Lung (tissue), 12 donors: ENCODE results near the gene CD8B. TPM values are rescaled to one million over a fixed set of nuclear protein-coding genes. Genes with fewer than 3 reads are reported as not detected.

Experiments
- ATAC-seq: fragments of 200-7000 bp; cut with Tn5 transposase; one replicate; pipeline ENCODE4 v1.9.1; 2020; ENCODE audit warnings: moderate number of reproducible peaks; ENCODE audit not compliant: insufficient read depth, low FRiP score
- DNase-seq, 3 donors: peaks; one replicate each; pipeline ENCODE4 v3.0.0-alpha.2; 2013 to 2017
- H3K27ac ChIP-seq, 2 donors: one replicate each; pipeline ENCODE4 v1.5.1; 2013; ENCODE audit warnings: mild to moderate bottlenecking in 2 of 2, moderate library complexity in 2 of 2, control low read depth in 1 of 2, inconsistent platforms in 1 of 2, low read depth in 1 of 2, low read length in 1 of 2
- H3K27me3 ChIP-seq, 3 donors: one replicate each; pipeline ENCODE4 v1.5.1; 2013; ENCODE audit warnings: low read length in 2 of 3; ENCODE audit not compliant: control insufficient read depth in 3 of 3, insufficient read depth in 3 of 3
- H3K36me3 ChIP-seq, 4 donors: one replicate each; pipeline ENCODE4 v1.5.1; 2013; ENCODE audit warnings: low read length in 4 of 4, mild to moderate bottlenecking in 1 of 4, moderate library complexity in 1 of 4; ENCODE audit not compliant: control insufficient read depth in 4 of 4, insufficient read depth in 4 of 4
- H3K4me1 ChIP-seq, 5 donors: one replicate each; pipeline ENCODE4 v1.5.1; 2013; ENCODE audit warnings: low read length in 5 of 5, mild to moderate bottlenecking in 2 of 5, moderate library complexity in 1 of 5; ENCODE audit not compliant: control insufficient read depth in 5 of 5, insufficient read depth in 5 of 5
- H3K4me3 ChIP-seq: one replicate; pipeline ENCODE4 v1.5.1; 2013; ENCODE audit warnings: mild to moderate bottlenecking, control low read depth, moderate library complexity
- H3K9ac ChIP-seq, 2 donors: one replicate each; pipeline ENCODE4 v1.5.1; 2013; ENCODE audit warnings: low read length in 2 of 2, control low read depth in 1 of 2; ENCODE audit not compliant: insufficient read depth in 1 of 2
- H3K9me3 ChIP-seq, 4 donors: one replicate each; pipeline ENCODE4 v1.5.1; 2013; ENCODE audit warnings: low read length in 3 of 4, mild to moderate bottlenecking in 1 of 4, moderate library complexity in 1 of 4; ENCODE audit not compliant: control insufficient read depth in 4 of 4, insufficient read depth in 3 of 4
- CTCF ChIP-seq: IDR thresholded peaks from 2 replicates; pipeline ENCODE4 v1.5.1; 2012; ENCODE audit warnings: mild to moderate bottlenecking; ENCODE audit errors: control extremely low read depth, extremely low read depth
- WGBS, 2 donors: extraction: QIAGEN DNeasy Blood & Tissue Kit; methylation state at CpG; one replicate each; pipeline ENCODE4 v1.1.7; 2013; 5-methylcytosine and 5-hydroxymethylcytosine counted together
- polyA plus RNA-seq, 2 donors: library from polyadenylated mRNA; stranded (reverse); fragments of 200-250 nt; gene quantifications; one replicate each; pipeline ENCODE4 v1.2.1, GENCODE V29; 2013
- total RNA-seq, 2 donors: library from RNA; depleted of rRNA in 1 of 2; stranded (reverse); fragments of >200 nt in 1 of 2; gene quantifications; one replicate each; pipeline ENCODE4 v1.2.1, GENCODE V29; 2014 to 2021
- donor health status: control.
- donor health status: control.
- donor health status: Bipolar disorder and iron deficiency.
- donor health status: healthy.
- donor health status: DM: yes; HTN: yes; CAD: no.

CD8B gene
- total and polyA plus RNA-seq, 4 donors = 0.28 to 2.1 (median 1.1) TPM

GRCh38 chr2:86818114-86818801 lies 43.4 kb downstream of the CD8B start:
- WGBS, 2 donors = 95% methylated on average over 4 of the region's 4 CpGs
- no peak for ATAC-seq
- DNase-seq = no peak

GRCh38 chr2:86815611-86816010 lies 46.1 kb downstream of the CD8B start:
- H3K27ac ChIP-seq = no peak overlapping the region
- H3K27me3 ChIP-seq = peaks cover 0 to 11% (median 5%) of the 10 kb centered on the region in 3 donors
- DNase-seq = no peak
- no peaks in the 10 kb centered on the region for H3K4me1 ChIP-seq
- no peaks in the 10 kb centered on the region for H3K9me3 ChIP-seq
- H3K4me3 ChIP-seq = no peak overlapping the region
- H3K36me3 ChIP-seq = no peaks in the 10 kb centered on the region
- TF ChIP-seq CTCF = no peak
- 53 to 78% methylated on average over 1 of the region's 1 CpG for WGBS, 2 donors
- ATAC-seq = no peak
- no peak overlapping the region for H3K9ac ChIP-seq

More at GRCh38 chr2:86818114-86818801, 43.4 kb downstream of the CD8B start:
- peaks cover 0 to 7% (median 0%) of the 10 kb centered on the region in 3 donors for H3K27me3 ChIP-seq
- no peak overlapping the region for H3K9ac ChIP-seq
- no peak for TF ChIP-seq CTCF
- no peak overlapping the region for H3K4me3 ChIP-seq
- H3K27ac ChIP-seq = no peak overlapping the region
- no peaks in the 10 kb centered on the region for H3K36me3 ChIP-seq
- peaks cover 0 to 8% (median 3%) of the 10 kb centered on the region in 4 donors for H3K9me3 ChIP-seq
- H3K4me1 ChIP-seq = no peaks in the 10 kb centered on the region

- WGBS, 2 donors = 14 to 18% methylated on average over 41 to 43 of the region's 43 CpGs
- TF ChIP-seq CTCF = no peak
- ATAC-seq (no peak), DNase-seq (no peak)
- Histone ChIP-seq H3K9me3 (peaks cover 0 to 4% (median 0%) of the 10 kb centered on the region in 4 donors), H3K36me3 (no peaks in the 10 kb centered on the region), H3K4me3 (no peak overlapping the region), H3K9ac (no peak overlapping the region), H3K27ac (no peak overlapping the region), H3K4me1 (peaks cover 0 to 20% (median 6%) of the 10 kb centered on the region in 5 donors), H3K27me3 (peaks cover 0 to 29% (median 27%) of the 10 kb centered on the region in 3 donors)
Measured at GRCh38 chr2:86809481-86810121, 52.1 kb downstream of the CD8B start.
